Mucosa of gallbladder (tissue), 1 donor: Measurements from ENCODE around the gene ZMIZ2. TPM values are rescaled to one million over a fixed set of nuclear protein-coding genes. Genes with fewer than 3 reads are reported as not detected.
"Not testable (repeated sequence)": the region's sequence is repeated elsewhere in the genome, so short reads cannot be mapped to it uniquely, and the experiment has no call there.

ENCODE experiments used
- DNase-seq: peaks from one replicate; pipeline ENCODE4 v3.0.0-alpha.2; 2020; ENCODE audit warnings: low spot score
- total RNA-seq: library from RNA; stranded (reverse); gene quantifications from one replicate; pipeline ENCODE4 v1.2.1, GENCODE V29; 2021
- donor health status: DM: no; HTN: no; CAD: no.

The ZMIZ2 gene
- total RNA-seq, 1 donor from 2014 or later = 109 TPM

GRCh38 chr7:44769776-44770294 is 21.2 kb downstream of the ZMIZ2 start:
- no peak for DNase-seq

DNA sequence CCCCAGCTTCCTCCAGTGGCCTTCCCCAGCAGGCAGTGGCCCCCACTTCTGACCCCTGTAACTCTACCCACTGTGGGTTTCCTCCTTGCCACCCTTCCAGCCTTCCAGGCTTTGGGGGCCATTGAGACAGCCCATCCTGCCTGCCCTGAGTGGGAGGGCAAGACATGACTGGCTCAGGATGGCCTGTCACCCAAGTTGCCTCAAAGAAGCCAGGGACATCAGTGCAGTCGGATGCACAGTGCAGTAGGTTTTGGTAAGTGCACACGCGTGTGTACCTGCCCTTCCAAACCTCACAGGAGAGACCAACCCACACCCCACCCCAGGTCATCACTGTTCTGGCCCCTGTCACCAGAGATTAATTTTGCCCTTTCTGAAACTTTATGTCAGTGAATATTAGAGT is 22.7 kb downstream of the ZMIZ2 start:
- DNase-seq = no peak

GRCh38 chr7:44772440-44772839 is 23.8 kb downstream of the ZMIZ2 start:
- DNase-seq = no peak

- no peak for DNase-seq
Measured at GRCh38 chr7:44772867-44773266, 24.2 kb downstream of the ZMIZ2 start.

DNA sequence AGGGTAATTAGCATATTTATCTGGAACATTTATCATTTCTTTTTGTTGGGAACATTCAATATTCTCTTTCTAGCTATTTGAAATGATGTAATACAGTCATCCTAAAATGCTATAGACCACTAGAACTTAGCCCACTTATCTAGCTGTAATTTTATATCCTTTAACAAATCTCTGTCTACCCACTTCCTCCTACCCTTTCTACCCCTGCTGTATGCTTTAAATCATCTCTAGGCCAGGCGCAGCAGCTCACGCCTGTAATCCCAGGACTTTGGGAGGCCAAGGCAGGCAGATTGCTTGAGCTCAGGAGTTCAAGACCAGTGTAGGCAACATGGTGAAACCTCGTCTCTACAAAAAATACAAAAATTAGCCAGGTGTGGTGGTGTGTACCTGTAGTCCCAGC is 25.8 kb downstream of the ZMIZ2 start:
- DNase-seq = not testable (repeated sequence)

- DNase-seq = no peak
Measured at GRCh38 chr7:44775383-44776107, 26.9 kb downstream of the ZMIZ2 start.

DNA sequence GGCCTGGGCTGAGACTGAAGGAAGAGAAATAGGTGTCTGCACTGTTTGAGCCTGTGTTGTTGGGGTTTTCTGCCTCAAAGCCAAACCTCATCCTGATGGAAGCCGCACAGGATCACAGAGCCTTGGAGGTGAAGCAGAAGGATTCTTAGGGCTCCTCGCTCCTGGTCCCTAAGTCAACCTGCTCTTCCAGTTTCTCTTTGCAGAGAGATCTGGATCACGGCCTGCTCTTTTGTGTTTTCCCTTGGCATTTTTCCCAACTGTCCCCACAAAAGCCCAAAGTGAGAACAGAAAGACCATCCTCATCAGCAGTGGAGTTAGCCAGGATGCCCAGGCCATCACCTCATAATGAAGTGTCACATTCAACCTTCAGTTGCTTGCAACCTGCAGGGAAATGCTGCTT is 27.6 kb downstream of the ZMIZ2 start:
- DNase-seq = no peak

GRCh38 chr7:44782460-44782859 is 33.8 kb downstream of the ZMIZ2 start:
- no peak for DNase-seq

GRCh38 chr7:44783407-44783806 is 34.8 kb downstream of the ZMIZ2 start:
- no peak for DNase-seq

DNA sequence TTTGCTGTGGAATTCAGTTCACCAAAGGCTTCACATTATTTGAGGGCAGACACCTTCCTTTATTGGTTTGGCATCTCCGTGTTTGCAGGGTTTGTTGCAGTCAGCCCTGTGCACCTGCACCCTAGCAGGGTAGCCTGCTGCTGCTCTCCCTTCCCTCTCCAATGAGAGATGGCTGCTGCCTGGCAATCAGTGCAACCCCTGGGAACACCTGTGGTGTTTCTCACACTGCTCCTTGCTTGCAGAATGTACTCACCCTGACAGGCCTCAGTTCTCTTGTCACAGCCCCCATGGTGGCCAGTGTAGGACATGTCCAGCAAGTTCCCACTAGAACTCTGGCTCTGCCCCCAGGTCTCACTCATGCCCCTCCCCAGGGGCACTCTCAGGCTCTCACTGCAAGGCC is 35.7 kb downstream of the ZMIZ2 start:
- DNase-seq = no peak

- not testable (repeated sequence) for DNase-seq
Measured at GRCh38 chr7:44785218-44785617, 36.6 kb downstream of the ZMIZ2 start.

- DNase-seq = no peak
Measured at GRCh38 chr7:44787041-44787440, 38.4 kb downstream of the ZMIZ2 start.

- no peak for DNase-seq
Measured at GRCh38 chr7:44787762-44788161, 39.1 kb downstream of the ZMIZ2 start.

- no peak for DNase-seq
Measured at GRCh38 chr7:44789990-44790389, 41.3 kb downstream of the ZMIZ2 start.

- DNase-seq = no peak
Measured at GRCh38 chr7:44791278-44792219, 42.9 kb downstream of the ZMIZ2 start.

DNA sequence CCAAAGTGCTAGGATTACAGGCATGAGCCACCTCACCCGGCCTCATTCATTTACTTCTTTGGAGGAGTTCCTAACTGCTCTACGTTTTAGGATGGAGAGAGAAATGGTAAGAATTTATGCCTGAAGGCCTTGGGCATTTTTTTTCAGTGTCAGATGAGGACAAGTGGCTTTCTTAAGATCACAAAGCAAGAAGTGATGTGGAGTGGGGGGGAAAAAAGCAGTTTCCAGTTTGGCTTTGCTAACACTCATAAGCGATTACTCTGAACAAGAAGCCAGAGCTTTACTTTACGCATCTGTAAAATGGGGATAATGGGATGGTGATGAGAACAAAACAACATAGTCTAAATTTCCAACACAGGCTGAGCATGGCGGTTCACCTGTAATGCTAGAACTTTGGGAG is 45.3 kb downstream of the ZMIZ2 start:
- DNase-seq = no peak

GRCh38 chr7:44794331-44794730 is 45.7 kb downstream of the ZMIZ2 start:
- DNase-seq = no peak

DNA sequence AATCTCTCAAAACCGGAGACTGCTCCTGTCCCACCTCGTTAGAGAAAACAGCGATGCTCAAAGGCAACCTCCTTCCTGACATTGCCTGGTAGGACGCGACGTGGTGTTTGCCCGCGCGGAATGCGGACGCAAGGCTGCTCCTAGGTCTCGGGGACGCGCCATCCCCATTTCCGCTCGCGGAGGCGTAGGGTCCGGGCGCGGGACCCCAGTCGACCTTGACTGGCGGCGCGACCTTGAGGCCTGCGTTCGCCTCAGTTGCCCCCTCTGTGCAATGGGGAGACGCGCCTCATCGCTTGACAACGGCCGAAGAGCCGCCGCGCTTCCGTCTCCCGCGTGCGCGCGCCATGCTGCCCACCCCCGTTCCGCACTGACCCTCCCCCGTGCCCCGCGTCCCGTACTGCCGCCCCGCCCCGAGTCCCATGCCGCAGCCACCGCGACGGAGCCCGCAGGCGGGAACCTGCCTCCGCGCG is 47.4 kb downstream of the ZMIZ2 start:
- no peak for DNase-seq

DNA sequence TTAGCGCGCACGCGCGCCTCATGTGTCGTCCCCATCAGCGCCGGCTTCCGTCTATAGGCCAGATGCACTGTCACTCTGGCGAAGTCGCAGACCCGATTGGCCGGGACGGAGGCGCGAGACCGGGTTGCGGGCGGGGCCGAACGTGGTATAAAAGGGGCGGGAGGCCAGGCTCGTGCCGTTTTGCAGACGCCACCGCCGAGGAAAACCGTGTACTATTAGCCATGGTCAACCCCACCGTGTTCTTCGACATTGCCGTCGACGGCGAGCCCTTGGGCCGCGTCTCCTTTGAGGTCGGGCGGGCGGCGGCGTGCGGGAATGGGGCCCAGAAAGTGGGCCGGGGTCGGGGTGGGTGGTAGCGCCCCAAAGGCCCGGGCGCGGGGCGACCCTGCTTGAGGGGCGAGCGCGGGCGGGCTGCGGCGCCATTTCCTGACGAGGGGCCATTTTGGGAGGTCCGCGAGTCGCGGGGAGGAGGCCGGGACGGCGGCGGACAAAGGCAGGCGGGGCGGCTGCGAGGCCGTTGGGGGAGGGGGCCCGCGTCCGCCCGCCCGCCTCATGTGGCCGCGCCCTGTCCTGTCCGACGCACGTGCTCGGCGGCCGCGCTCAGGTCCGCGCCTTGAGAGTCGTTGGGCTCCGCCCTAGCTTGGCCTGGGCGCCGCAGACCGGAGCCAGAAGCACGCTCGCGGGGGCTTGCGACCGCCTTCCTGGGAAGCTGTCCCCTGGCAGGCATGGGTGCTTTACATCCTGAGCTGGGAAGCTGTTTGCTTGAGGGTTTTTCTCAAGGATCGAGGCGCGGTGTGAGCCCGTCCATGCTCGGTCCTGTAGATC is 48.1 kb downstream of the ZMIZ2 start, which contains the start of gene PPIA:
Gene PPIA (plus strand): TSS at position 178 of the 825 bp plus-strand sequence. CDS start 44 bp downstream, at position 222.
- peak; percentile 99 for DNase-seq

DNA sequence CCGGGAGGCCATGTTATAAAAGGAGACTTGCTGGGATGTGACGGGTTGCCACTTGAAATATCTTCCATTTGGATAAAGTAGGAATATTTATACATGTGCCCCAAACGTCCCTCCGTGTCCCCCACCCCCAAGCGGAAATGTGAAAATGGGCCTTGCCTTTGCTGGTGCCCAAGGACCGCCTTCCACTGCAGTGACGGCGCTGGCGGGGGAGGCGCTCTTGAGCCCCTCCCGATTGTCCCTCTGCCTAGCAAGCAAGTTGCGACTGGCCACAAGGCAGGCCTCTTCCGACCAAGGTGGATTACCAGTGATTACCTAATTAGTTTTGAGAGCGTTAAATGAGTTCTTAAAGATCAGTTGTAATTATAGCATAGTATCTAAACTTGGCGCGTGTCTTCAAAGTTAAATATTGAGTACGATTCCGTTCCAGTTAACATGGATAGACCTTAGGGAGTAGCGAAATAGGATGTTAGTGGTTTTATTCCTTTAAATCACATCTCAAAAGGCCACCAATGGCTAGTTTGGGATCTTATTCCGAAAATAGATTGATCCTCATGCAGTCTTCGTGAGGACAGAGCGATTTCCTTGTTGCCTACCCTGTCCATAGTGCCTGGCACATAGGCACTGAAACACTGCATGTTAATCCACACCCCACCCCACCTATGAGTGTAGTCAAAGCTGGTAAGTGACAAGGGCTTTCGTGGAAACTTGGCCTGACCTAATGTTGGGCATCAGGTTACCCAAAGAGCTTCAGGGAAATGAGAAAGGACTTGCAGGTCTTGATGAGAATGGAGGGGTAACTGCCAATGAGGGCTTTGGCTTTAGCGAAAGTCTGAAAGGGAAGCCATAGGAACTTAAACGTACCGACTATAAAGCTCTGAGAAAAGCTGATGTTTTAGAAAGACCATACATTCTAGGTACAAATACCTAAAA is 48.9 kb downstream of the ZMIZ2 start:
- DNase-seq = peak; percentile 88
